Measurements from ENCODE around the gene HMCN2.
"Not testable (repeated sequence)": the region's sequence is repeated elsewhere in the genome, so short reads cannot be mapped to it uniquely, and the experiment has no call there.

HMCN2 gene

GRCh38 chr9:130240410-130241197 is 25.0 kb upstream of the HMCN2 start:
- no peak for DNase-seq

DNA sequence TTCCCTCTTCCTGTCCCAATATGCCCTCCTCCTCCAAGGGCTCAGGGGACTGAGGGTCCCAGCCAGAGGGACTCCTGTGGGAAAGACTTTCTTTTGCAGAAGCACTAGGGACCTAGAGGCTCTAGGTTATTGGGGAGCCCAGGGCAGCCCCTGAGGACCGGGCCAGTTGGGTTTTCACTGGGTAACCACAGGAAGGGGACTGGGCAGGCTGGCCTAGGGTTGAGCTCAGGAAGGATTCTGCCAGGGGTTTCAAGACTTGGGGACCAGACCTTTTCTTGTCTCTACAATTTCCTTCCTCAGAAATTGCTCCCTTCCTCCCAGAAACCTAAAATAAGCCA is 24.4 kb upstream of the HMCN2 start:
- DNase-seq: no peak

GRCh38 chr9:130242270-130243014 is 23.1 kb upstream of the HMCN2 start:
- no peak for DNase-seq

DNA sequence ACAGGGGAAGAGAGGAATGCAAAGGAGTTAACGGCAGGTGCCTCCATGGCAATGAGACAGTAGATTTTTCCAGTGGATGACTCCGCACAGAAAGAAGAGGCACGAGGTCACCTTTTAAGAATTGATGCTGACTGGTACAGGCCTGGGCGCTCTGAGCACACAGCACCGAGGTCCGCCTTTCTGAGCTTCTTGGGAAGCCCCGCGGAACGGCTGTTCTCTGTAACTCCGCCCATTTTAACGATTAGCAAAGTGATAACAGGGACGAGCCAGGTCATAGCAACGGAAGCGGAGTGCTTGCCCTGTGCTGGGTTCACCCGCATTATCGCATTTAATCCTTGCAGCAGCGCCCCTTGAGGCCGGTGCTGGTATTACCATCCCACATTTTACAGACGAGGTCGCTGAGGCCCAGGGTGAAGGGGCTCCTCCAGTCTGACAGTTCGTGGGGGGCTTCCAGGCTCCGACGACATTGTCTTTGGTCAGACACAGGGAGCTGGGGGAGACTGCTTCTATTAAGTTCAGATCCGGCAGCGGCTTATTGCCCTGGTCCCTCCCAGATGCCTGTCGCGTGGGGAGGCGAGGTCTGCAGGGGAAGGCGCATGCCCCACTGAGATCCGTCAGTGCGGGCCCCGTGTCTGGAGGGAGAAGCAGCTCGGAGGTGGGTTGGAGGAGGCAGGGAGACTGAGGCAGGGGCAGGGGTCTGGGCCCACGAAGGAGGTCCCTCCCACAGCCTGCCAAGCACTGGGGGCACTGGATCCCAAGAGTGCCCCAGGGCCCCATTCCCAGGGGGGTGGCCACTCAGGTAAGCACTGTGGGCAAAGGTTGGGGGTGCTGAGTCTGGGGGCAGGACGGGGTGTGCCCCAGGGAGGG is 22.3 kb upstream of the HMCN2 start:
- DNase-seq: peak; percentile 74

GRCh38 chr9:130243882-130244170 is 21.7 kb upstream of the HMCN2 start:
- no peak for DNase-seq

DNA sequence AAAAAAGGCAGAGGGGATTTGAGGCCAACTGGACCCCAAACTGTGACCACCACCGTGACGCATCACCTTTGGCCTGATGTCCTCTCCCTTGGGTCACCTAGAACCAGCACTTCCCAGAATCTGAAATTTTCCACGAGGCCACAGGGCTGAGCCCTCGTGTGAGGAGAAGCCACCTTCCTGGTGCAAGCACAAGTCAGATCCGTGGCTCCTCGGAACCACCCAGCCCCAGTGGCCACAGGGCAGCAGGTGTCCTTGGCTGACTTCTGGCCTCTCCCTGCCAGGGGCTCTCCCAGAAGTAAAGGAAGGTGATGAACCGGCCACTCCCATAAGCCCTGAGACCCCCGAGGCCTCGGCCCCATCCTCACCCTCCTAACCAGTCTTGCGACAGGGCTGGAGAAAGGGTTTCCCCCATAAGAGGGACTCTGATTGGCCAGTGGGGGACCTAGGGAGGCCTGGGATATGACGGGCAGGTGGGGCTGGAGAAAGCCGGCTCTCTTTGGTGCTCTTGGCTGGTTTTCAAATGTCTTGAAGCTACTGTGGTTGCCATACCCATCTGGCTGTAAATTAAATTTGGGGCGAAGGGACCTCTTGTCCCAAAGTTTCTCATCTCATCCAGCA is 20.9 kb upstream of the HMCN2 start:
- no peak for DNase-seq

DNA sequence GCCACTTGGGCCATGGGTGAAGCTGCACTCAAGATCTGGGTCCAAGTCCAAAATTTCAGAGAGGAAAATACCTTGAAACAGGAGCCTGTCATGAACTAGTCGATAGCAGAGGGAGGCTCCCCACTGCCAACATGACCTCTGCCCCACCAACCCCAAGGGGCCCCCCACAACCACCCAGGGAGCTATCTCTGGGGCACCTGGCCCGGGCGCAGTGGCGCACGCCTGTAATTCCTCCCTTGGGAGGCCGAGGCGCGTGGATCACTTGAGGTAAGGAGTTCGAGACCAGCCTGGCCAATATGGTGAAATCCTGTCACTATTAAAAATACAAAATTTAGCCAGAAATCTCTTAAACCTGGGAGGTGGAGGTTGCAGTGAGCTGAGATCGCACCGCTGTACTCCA is 20.1 kb upstream of the HMCN2 start:
- no peak for DNase-seq

DNA sequence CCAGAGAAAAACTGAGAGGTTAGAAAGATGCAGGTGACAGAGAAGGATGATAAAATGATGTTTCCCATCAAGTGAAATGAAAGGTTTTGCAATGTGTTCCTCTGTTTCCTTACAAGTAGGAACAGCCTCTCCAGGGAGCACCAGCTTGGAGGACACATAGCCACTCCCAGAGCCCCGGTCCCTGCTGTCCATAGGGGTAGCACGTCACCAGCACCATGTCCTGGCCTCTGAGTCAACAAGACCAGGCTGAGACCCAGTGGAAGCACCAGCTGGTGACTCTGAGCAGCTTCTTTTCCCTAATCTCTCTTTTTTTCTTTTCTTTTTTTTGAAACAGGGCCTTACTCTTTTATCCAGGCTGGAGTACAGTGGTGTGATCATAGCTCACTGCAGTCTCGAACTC is 19.4 kb upstream of the HMCN2 start:
- DNase-seq: no peak

DNA sequence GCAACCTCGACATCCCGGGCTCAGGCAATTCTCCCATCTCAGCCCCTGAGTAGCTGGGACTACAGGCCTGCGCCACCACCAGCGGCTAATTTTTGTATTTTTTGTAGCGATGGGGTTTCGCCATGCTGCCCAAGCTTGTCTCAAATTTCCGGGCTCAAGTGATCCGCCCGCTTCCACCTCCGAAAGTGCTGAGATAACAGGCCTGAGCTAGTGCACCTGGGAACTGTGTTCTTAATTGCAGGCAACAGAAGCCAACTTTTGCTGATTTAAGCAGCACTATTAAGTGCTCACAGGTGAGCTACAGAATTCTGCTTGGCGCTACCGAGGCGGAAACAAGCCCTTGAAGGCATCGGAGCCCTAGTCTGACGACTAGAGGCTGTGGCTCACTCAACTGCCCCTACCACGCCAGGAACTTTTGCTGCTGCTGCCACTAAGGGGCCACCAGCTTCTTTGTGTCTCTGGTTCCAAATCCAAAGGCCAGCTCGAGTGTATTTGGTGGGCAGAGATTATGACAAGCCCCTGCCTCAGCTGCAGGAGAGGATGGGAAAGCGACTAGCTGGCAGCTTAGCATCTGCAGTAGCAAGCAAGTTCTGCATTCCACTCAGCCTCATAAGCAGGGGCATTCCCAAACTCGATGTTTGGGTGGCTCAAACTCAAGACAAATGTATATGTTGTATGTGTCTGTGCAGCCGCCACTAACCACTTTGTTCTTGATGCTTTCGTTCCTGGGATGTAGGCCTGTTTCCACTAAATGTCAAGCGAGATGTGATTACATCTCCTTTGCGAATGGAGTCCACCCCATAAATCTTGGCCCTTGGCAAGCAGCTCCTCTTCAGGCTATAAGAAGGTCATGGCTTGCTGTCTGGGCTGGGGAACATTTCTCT is 10.6 kb upstream of the HMCN2 start:
- no peak for DNase-seq

- DNase-seq: no peak
Measured at GRCh38 chr9:130255631-130256134, 9.9 kb upstream of the HMCN2 start.

DNA sequence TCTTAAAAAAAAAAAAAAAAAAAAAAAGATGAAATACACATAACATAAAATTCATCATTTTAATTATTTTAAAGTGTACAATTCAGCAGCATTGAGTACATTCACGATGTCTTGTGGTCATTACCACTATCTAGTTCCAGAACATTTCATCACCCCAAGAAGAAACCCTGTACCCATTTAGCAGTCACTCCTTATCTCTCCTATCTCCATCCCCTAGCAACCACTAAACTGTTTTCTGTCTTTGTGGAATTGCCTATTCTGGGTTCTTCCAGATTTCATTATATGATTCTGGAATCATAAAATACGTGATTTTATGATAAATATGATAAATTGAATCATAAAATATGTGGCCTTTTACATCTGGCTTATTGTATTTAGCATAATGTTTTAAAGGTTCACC is 8.9 kb upstream of the HMCN2 start:
- DNase-seq: no peak

DNA sequence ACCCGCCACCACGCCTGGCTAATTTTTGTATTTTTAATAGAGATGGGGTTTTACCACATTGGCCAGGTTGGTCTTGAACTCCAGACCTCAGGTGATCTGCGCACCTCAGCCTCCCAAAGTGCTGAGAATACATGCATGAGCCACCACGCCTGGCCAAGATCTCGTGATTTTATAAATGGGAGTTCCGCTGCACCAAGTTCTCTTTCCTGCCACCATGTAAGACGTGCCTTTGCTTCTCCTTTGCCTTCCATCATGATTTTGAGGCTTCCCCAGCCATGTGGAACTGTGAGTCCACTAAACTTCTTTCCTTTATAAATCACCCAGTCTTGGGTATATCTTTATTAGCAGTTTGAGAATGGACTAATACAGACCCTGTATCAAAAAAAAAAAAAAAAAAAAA is 7.4 kb upstream of the HMCN2 start:
- DNase-seq: not testable (repeated sequence)

DNA sequence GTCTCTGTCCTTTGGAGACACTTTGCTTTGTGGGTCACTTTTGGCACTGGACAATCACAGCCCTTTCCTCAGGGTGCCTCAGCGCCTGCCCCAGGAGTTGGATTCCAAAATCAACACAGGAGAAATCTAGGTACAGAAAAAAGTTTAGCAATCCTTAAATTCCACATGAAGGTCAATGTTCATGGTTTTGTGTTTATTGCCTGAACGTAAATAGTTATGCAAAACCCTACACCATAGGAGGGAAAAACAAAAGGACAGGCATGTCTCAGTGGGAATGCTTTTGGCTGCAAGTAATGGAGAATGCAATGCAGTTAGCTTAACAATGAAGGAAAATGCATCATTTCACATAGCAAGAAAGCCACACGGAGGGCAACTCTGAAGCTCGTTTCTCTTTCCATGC is 6.5 kb upstream of the HMCN2 start:
- no peak for DNase-seq

DNA sequence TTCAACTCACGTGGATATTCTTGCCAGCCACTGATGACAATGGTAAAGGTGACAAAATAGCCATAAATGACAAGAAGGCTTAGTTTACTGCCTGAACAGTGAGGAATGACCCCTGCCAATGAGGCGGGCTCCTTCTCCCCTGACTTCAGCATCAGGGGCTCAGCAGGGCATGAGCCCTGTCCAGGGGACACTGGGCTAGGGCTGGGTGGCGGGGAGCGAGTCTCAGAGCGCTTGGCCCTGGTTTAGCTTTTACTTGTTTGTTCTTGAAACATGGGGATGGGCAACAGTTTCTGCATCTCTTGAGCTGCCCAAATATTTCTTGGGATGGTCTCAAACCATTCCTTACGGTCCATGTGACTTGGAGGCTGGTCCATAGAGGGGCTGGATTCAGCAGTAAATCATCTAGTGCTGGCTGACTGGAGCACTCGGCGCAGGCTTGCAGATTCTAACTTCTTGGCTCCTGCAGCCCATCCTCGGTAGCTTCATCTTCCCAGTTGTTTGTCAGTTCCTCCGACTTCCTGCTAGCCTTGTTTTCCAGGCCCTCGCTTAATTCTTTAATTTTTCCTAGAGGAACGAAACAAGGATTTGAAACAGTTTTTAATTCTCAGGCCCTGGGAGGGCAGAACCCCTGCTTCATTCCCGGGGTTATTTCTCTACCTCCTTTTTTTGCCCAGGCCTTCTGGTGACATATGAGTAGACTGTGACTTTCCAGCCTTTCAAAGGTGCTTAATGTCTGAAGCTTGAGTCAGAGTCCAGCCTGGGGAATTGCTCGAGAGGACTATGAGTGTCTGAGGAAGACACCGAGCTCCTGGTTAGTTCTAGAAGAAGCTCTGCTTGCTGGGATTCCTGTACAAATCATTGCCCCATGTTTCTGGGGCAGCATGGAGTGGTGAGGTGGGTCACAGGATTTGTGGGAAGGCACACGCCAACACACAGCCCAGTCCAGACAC is 4.5 kb upstream of the HMCN2 start:
- DNase-seq: no peak

- DNase-seq: no peak
Measured at GRCh38 chr9:130262061-130262745, 3.4 kb upstream of the HMCN2 start.

- no peak for DNase-seq
Measured at GRCh38 chr9:130262771-130263170, 2.8 kb upstream of the HMCN2 start.

- no peak for DNase-seq
Measured at GRCh38 chr9:130263601-130264413, 1.8 kb upstream of the HMCN2 start.

DNA sequence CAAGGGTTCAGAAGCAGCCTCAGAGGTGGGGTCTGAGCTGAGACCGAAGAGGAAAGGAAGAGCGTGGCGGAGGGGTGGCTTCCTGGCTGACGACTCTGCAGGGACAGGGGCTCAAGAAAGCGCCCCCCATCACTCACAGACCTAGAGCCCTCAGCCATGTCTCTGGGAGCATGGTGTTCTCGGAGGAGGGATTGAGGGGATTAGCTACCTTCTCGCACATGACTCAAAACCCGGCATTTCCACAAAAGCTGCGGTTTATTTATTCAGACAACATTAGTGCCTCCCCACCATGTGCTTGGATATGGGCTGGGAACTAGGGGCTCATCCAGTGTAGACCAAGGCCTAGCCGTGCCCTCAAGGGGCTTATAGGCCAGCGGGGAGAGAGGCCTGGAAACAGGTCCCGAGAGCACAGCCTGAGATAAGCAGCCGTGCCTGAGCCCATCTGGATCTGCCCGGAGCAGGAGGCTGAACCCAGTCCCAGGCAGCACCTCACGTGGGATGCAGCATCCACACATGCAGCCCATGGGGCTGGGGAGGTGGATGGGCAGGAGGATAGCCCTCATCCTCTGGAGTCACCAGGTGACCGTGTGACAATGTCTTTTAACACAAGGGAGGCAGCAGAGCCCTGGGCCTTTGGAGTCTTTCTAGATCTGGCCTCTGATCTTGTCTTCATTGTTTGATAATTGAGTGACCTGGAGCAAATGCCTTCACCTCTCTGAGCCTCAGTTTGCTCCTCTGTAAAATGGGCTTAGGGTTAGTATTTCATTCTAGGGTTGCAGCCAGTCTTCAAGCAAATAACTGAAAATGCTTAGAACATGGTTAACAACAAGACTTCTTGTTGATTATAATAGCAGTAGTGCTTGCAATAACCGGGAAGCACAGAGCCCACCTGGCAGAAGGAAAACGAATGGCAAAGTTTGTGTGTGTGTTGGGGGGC is 878 bp upstream of the HMCN2 start:
- DNase-seq: no peak
